ENCODE data around the gene NXPE3. TPM values are rescaled to one million over a fixed set of nuclear protein-coding genes. Genes with fewer than 3 reads are reported as not detected.
A peak's percentile ranks its signal among the peaks of the same experiment; 100 is the strongest.

Gene NXPE3
- total RNA-seq, 1 donor from 2014 or later = 15.9 TPM

GRCh38 chr3:101796077-101796680, 17.2 kb downstream of the NXPE3 start:
- no peak overlapping the region for H3K27ac ChIP-seq
- ATAC-seq (no peak), DNase-seq (no peak)
- H3K27me3 ChIP-seq = no peaks in the 10 kb centered on the region
- TF ChIP-seq, protein P1, sequence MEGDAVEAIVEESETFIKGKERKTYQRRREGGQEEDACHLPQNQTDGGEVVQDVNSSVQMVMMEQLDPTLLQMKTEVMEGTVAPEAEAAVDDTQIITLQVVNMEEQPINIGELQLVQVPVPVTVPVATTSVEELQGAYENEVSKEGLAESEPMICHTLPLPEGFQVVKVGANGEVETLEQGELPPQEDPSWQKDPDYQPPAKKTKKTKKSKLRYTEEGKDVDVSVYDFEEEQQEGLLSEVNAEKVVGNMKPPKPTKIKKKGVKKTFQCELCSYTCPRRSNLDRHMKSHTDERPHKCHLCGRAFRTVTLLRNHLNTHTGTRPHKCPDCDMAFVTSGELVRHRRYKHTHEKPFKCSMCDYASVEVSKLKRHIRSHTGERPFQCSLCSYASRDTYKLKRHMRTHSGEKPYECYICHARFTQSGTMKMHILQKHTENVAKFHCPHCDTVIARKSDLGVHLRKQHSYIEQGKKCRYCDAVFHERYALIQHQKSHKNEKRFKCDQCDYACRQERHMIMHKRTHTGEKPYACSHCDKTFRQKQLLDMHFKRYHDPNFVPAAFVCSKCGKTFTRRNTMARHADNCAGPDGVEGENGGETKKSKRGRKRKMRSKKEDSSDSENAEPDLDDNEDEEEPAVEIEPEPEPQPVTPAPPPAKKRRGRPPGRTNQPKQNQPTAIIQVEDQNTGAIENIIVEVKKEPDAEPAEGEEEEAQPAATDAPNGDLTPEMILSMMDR (IDR thresholded peaks at IDR 0.05) = no peak
- H3K9me3 ChIP-seq = peaks cover 9% of the 10 kb centered on the region
- H3K36me3 ChIP-seq = peaks cover 4% of the 10 kb centered on the region
- intact Hi-C loops (cut with DNase I) = no loop called here
- no peaks in the 10 kb centered on the region for H3K4me1 ChIP-seq
- H3K4me3 ChIP-seq = no peak overlapping the region

DNA sequence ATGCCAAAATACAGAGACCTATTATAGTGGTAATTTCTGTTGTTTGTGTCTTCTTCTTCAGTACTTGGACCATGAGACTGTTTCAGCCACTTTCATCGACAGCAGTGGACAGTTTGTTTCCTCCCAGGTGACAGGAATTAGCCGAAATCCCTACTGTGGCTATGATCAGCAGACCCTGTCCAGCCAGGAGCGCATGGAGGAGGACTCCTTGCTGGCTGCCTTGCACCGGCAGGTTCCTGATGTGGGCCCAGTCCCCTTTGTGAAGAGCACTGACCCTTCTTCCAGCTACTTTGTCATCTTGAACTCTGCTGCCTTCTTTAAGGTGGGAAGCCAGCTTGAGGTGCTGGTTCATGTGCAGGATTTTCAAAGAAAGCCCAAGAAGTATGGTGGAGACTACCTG, 22.2 kb downstream of the NXPE3 start:
- Histone ChIP-seq H3K36me3 (peaks cover 12% of the 10 kb centered on the region), H3K27ac (no peak overlapping the region), H3K27me3 (no peaks in the 10 kb centered on the region), H3K4me1 (peaks cover 3% of the 10 kb centered on the region), H3K4me3 (no peak overlapping the region), H3K9me3 (no peaks in the 10 kb centered on the region)
- DNase-seq (no peak), ATAC-seq (no peak)
- intact Hi-C loops (cut with DNase I) = no loop called here
- TF ChIP-seq, protein P1 (IDR thresholded peaks at IDR 0.05) = no peak

- Histone ChIP-seq H3K9me3 (no peaks in the 10 kb centered on the region), H3K36me3 (peaks cover 12% of the 10 kb centered on the region), H3K4me1 (peaks cover 3% of the 10 kb centered on the region), H3K4me3 (no peak overlapping the region), H3K27me3 (no peaks in the 10 kb centered on the region), H3K27ac (no peak overlapping the region)
- DNase-seq (no peak), ATAC-seq (no peak)
- TF ChIP-seq, protein P1 (IDR thresholded peaks at IDR 0.05) = no peak
- intact Hi-C loops (cut with DNase I) = no loop called here
Observed at GRCh38 chr3:101802179-101802578, 23.2 kb downstream of the NXPE3 start.

GRCh38 chr3:101803173-101803782, 24.3 kb downstream of the NXPE3 start:
- H3K4me3 ChIP-seq = no peak overlapping the region
- no peaks in the 10 kb centered on the region for H3K27me3 ChIP-seq
- H3K36me3 ChIP-seq = peaks cover 12% of the 10 kb centered on the region
- peaks cover 3% of the 10 kb centered on the region for H3K4me1 ChIP-seq
- no peak overlapping the region for H3K27ac ChIP-seq
- DNase-seq (no peak), ATAC-seq (peak; percentile 99)
- intact Hi-C loops (cut with DNase I) = no loop called here
- H3K9me3 ChIP-seq = no peaks in the 10 kb centered on the region
- TF ChIP-seq, protein P1 (IDR thresholded peaks at IDR 0.05) = peak; percentile 94

DNA sequence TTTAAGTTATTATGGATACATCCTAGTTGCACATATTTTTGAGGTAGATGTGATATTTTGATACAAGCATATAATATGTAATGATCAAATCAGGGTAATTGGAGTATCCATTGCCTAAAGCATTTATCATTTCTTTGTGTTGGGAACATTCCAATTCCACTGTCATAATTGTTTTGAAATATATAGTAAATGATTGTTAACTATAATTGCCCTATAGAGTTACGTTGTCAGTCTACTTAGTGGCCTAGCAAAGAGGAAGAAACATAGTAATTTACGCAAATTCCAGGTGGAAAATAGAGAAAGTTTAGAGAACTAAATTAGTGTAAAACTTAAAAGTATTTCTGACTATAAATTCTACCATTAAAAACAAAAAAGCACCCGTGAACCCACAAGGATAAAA, 24.9 kb downstream of the NXPE3 start:
- ATAC-seq = no peak

More for the DNA sequence above, 24.9 kb downstream of the NXPE3 start:
- H3K4me3 ChIP-seq = no peak overlapping the region
- no peaks in the 10 kb centered on the region for H3K9me3 ChIP-seq
- no peaks in the 10 kb centered on the region for H3K27me3 ChIP-seq
- DNase-seq = no peak
- TF ChIP-seq, protein P1 (IDR thresholded peaks at IDR 0.05) = no peak
- peaks cover 3% of the 10 kb centered on the region for H3K4me1 ChIP-seq
- intact Hi-C loops (cut with DNase I) = no loop called here
- peaks cover 12% of the 10 kb centered on the region for H3K36me3 ChIP-seq
- H3K27ac ChIP-seq = no peak overlapping the region

Data from upper lobe of right lung (tissue), 1 donor.